Hepatocyte (in vitro differentiated cells): ENCODE measurements around the gene CCR5. TPM values are rescaled to one million over a fixed set of nuclear protein-coding genes. Genes with fewer than 3 reads are reported as not detected.

Experiments used
- DNase-seq: peaks from one replicate; pipeline ENCODE4 v3.0.0-alpha.2; 2016; ENCODE audit warnings: low spot score
- H2AFZ ChIP-seq: fragments of 200-600 bp; sonication (generic); 2 replicates; pipeline ENCODE4 v1.6.0; 2016; ENCODE audit warnings: antibody characterized with exemption, mild to moderate bottlenecking
- H3K27ac ChIP-seq: fragments of 200-600 bp; sonication (generic); 2 replicates; pipeline ENCODE4 v1.5.1; 2016; ENCODE audit warnings: mild to moderate bottlenecking
- H3K27me3 ChIP-seq: fragments of 200-600 bp; sonication (generic); 2 replicates; pipeline ENCODE4 v1.6.1; 2016
- H3K36me3 ChIP-seq: fragments of 200-600 bp; sonication (generic); replicated peaks from 2 replicates; pipeline ENCODE4 v1.5.1; 2016; ENCODE audit warnings: low read depth; ENCODE audit not compliant: insufficient read depth
- H3K4me1 ChIP-seq: fragments of 200-600 bp; sonication (generic); 2 replicates; pipeline ENCODE4 v1.5.1; 2016; ENCODE audit warnings: mild to moderate bottlenecking, moderate library complexity; ENCODE audit not compliant: insufficient read depth
- H3K4me2 ChIP-seq: fragments of 200-600 bp; sonication (generic); 2 replicates; pipeline ENCODE4 v1.6.0; 2016
- H3K4me3 ChIP-seq: fragments of 200-600 bp; sonication (generic); 2 replicates; pipeline ENCODE4 v1.5.1; 2016; ENCODE audit warnings: mild to moderate bottlenecking
- H3K79me2 ChIP-seq: fragments of 200-600 bp; sonication (generic); 2 replicates; pipeline ENCODE4 v1.6.0; 2017; ENCODE audit warnings: mild to moderate bottlenecking
- H3K9me2 ChIP-seq: fragments of 200-600 bp; sonication (generic); replicated peaks from 2 replicates; pipeline ENCODE4 v1.6.0; 2017; ENCODE audit warnings: mild to moderate bottlenecking; ENCODE audit not compliant: insufficient read depth
- H3K9me3 ChIP-seq: fragments of 200-600 bp; sonication (generic); 2 replicates; pipeline ENCODE4 v1.5.1; 2016; ENCODE audit warnings: low read depth, mild to moderate bottlenecking
- H4K20me1 ChIP-seq: fragments of 200-600 bp; sonication (generic); 2 replicates; pipeline ENCODE4 v1.6.0; 2016; ENCODE audit warnings: mild to moderate bottlenecking; ENCODE audit not compliant: insufficient read depth, poor library complexity, severe bottlenecking
- EZH2 ChIP-seq: fragments of 200-600 bp; sonication (generic); IDR thresholded peaks from 2 replicates; pipeline ENCODE4 v1.6.1; 2016; ENCODE audit warnings: antibody characterized with exemption, mild to moderate bottlenecking, borderline replicate concordance
- EZH2phosphoT487 ChIP-seq: fragments of 200-600 bp; sonication (generic); IDR thresholded peaks from one replicate; pipeline ENCODE4 v1.6.1; 2018; ENCODE audit warnings: antibody characterized with exemption, mild to moderate bottlenecking, low read depth, moderate library complexity; ENCODE audit not compliant: unreplicated experiment, severe bottlenecking
- WGBS: methylation state at CpG from one replicate; pipeline ENCODE4 v1.1.6; 2016; ENCODE audit warnings: low lambda C conversion rate; ENCODE audit errors: missing lambda C conversion rate; 5-methylcytosine and 5-hydroxymethylcytosine counted together
- polyA plus RNA-seq: library from polyadenylated mRNA; unstranded; fragments of >200 nt; fragmentation: Nextera tagmentation; extraction: Ambion mirVana; gene quantifications from 2 replicates; pipeline ENCODE4 v1.2.1, GENCODE V29; 2016
- total RNA-seq: library from RNA; depleted of rRNA; stranded (reverse); fragments of >200 nt; gene quantifications from 2 replicates; pipeline ENCODE4 v1.2.3, GENCODE V29; 2014
- TF ChIP-seq, protein P1 (sequence below): fragments of 200-600 bp; sonication (generic); IDR thresholded peaks from 2 replicates; pipeline ENCODE4 v1.5.1; 2016; ENCODE audit warnings: antibody characterized with exemption, mild to moderate bottlenecking; ENCODE audit not compliant: poor library complexity

CCR5 gene
- total and polyA plus RNA-seq, 2 experiments from 2014 or later = 0.07 TPM; not detected in 1

DNA sequence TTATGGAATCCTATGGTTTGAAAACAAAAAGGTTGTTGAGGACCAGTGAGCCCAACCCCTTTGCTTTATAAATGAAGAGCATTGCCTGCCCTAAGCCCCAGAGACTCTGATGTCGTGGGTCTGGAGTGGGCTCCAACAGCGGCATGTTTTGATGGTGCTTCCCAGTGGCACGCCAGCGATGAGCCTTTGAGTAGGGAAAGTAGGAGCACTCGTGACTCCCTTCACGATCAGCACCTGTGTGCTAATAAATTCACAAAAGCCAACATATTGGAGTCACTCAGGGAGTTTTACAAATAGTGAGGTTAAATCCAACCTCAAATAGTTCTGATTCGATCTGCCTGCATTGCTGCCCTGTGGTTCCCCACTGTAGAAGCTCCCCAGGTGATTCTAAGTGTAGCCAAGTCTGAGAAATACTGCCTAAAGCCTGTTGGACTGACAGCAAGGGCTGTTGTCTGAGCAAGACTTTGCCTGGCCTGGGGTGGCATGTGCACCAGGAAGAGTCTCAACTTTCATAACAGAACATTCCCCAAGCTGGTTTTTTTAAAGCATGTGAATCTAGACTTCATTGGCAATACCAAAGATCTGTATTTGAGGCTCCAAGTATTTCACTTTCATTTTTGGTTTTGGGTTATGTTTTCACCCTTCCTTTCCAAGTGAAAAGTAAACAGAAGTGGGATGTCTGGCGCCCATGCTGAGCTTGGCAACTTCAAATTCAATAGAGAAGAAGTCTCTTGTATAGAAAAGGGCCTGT lies 9.9 kb downstream of the CCR5 start:
- no peaks in the 10 kb centered on the region for H3K9me2 ChIP-seq
- no peak overlapping the region for H2AFZ ChIP-seq
- no peaks in the 10 kb centered on the region for H3K79me2 ChIP-seq
- no peak overlapping the region for H3K4me2 ChIP-seq
- H3K27me3 ChIP-seq = peaks cover 3% of the 10 kb centered on the region
- no peaks in the 10 kb centered on the region for H3K9me3 ChIP-seq
- H4K20me1 ChIP-seq = no peaks in the 10 kb centered on the region
- no peaks in the 10 kb centered on the region for H3K36me3 ChIP-seq
- no peak overlapping the region for H3K4me3 ChIP-seq
- no peak for TF ChIP-seq EZH2
- DNase-seq = no peak
- H3K4me1 ChIP-seq = no peaks in the 10 kb centered on the region
- WGBS = 65% methylated on average over 8 of the region's 8 CpGs
- no peak overlapping the region for H3K27ac ChIP-seq

DNA sequence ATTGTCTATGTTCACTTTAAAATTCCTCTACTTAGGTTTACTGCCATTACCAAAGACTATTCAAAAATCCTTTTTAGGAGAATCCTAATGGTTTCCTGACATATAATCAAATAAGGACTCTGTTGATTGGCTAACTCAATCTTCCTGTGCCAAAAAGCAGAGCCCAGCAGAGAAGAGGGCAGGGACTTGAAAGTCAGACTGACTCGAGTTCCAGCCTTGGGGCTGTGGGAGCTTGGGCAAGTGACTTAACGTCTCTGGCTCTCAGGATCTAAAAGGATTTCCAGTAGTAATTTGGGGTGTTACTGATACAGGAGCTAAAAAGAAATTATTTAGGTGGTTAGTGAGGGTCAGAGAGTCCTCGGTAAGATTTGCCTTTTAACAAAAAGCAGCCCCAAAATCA lies 10.9 kb downstream of the CCR5 start:
- Histone ChIP-seq H3K36me3 (no peaks in the 10 kb centered on the region), H3K79me2 (no peaks in the 10 kb centered on the region), H3K9me3 (no peaks in the 10 kb centered on the region), H3K4me2 (no peak overlapping the region), H3K9me2 (no peaks in the 10 kb centered on the region), H3K4me1 (no peaks in the 10 kb centered on the region), H3K4me3 (no peak overlapping the region), H3K27ac (no peak overlapping the region), H2AFZ (no peak overlapping the region), H4K20me1 (no peaks in the 10 kb centered on the region), H3K27me3 (peaks cover 2% of the 10 kb centered on the region)
- TF ChIP-seq EZH2 = no peak
- TF ChIP-seq, protein P1, sequence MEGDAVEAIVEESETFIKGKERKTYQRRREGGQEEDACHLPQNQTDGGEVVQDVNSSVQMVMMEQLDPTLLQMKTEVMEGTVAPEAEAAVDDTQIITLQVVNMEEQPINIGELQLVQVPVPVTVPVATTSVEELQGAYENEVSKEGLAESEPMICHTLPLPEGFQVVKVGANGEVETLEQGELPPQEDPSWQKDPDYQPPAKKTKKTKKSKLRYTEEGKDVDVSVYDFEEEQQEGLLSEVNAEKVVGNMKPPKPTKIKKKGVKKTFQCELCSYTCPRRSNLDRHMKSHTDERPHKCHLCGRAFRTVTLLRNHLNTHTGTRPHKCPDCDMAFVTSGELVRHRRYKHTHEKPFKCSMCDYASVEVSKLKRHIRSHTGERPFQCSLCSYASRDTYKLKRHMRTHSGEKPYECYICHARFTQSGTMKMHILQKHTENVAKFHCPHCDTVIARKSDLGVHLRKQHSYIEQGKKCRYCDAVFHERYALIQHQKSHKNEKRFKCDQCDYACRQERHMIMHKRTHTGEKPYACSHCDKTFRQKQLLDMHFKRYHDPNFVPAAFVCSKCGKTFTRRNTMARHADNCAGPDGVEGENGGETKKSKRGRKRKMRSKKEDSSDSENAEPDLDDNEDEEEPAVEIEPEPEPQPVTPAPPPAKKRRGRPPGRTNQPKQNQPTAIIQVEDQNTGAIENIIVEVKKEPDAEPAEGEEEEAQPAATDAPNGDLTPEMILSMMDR = no peak
- TF ChIP-seq EZH2phosphoT487 = no peak
- DNase-seq = no peak
- 45% methylated on average over 3 of the region's 3 CpGs for WGBS

DNA sequence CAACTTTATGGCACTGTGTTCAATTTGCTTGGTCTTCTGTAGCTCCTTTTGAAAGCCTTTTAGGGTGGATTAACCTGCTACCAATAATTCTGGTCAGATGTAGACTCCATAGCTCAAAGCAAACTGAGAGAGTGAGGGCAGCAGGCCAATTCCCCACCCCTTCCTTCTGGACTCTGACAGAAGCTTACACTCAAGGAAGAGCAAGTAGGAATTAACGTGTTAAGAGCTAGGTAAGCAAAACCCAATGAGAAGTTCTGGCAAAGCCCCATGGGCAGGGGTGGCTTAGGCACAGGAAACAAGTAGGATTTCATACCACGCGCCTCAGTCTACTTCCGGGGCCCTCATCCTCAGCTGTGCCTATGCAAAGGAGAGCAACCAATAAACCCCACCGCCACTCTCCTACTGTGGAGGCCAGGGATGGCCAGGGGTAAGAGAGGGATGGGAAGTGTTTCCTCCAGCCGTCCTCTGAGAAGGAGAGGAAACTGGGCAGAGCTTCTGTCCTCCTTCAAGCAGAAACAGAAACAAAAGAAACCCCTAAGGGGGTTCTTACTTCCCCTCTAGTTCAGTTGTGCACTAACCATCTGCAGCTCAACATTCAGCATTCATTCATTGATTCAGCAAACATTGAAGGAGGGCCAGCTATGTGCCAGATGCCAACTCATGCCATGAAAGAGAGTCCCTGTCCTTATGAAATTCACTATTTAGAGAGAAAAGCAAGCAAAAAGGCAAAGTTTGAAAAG lies 12.6 kb downstream of the CCR5 start:
- Histone ChIP-seq H3K4me3 (no peak overlapping the region), H3K27me3 (peaks cover 2% of the 10 kb centered on the region), H3K79me2 (no peaks in the 10 kb centered on the region), H3K4me1 (no peaks in the 10 kb centered on the region), H2AFZ (no peak overlapping the region), H3K9me3 (no peaks in the 10 kb centered on the region), H4K20me1 (no peaks in the 10 kb centered on the region), H3K36me3 (no peaks in the 10 kb centered on the region), H3K4me2 (no peak overlapping the region), H3K27ac (no peak overlapping the region), H3K9me2 (no peaks in the 10 kb centered on the region)
- 83% methylated on average over 6 of the region's 6 CpGs for WGBS
- DNase-seq = no peak
- no peak for TF ChIP-seq EZH2
- TF ChIP-seq, protein P1 = no peak
- no peak for TF ChIP-seq EZH2phosphoT487

DNA sequence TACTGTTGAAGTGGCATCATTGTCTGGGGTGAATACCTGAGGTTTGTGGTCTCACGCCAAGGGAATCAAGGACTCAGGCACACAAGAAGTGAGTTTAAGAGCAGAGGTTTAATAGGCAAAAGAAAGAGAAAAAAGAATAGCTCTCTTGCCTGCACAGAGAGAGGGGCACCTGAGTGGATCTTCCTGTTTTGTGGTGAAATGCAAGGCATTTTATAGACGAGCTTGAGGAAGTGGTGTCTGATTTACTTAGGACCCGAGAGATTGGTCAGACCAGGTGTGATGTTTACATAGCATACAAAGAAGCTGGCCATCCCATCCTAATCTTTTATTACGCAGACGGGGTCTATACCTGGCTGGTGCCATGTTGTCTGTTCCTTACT lies 13.2 kb downstream of the CCR5 start:
- Histone ChIP-seq H3K36me3 (no peaks in the 10 kb centered on the region), H3K4me2 (no peak overlapping the region), H3K9me3 (no peaks in the 10 kb centered on the region), H4K20me1 (no peaks in the 10 kb centered on the region), H3K4me1 (no peaks in the 10 kb centered on the region), H3K27me3 (peaks cover 2% of the 10 kb centered on the region), H3K4me3 (no peak overlapping the region), H3K27ac (no peak overlapping the region), H2AFZ (no peak overlapping the region), H3K79me2 (no peaks in the 10 kb centered on the region), H3K9me2 (no peaks in the 10 kb centered on the region)
- no peak for DNase-seq
- no peak for TF ChIP-seq EZH2
- TF ChIP-seq EZH2phosphoT487 = no peak
- TF ChIP-seq, protein P1 = no peak
- 46% methylated on average over 5 of the region's 5 CpGs for WGBS
